GM18519 (cell line): ENCODE results near the gene EXOC6B.

Experiments used
- ATAC-seq: cut with Tn5 transposase; IDR thresholded peaks from one replicate; pipeline ENCODE4 v1.9.1; 2021; ENCODE audit warnings: mild to moderate bottlenecking, moderate library complexity; ENCODE audit not compliant: unreplicated experiment, low FRiP score

Gene EXOC6B

GRCh38 chr2:72255540-72255939 lies 570.3 kb downstream of the EXOC6B start:
- ATAC-seq = no peak

GRCh38 chr2:72254831-72255451 lies 570.9 kb downstream of the EXOC6B start:
- no peak for ATAC-seq

- no peak for ATAC-seq
These were observed 587.5 kb downstream of the EXOC6B start for GRCh38 chr2:72238311-72238710.

GRCh38 chr2:72237549-72237948 lies 588.3 kb downstream of the EXOC6B start:
- ATAC-seq = no peak

- no peak for ATAC-seq
These were observed 589.3 kb downstream of the EXOC6B start for GRCh38 chr2:72236445-72237067.

GRCh38 chr2:72235497-72236415 lies 590.1 kb downstream of the EXOC6B start:
- no peak for ATAC-seq

GRCh38 chr2:72233211-72233610 lies 592.6 kb downstream of the EXOC6B start:
- ATAC-seq = no peak

GRCh38 chr2:72222829-72223564 lies 602.8 kb downstream of the EXOC6B start:
- ATAC-seq = no peak

- ATAC-seq = no peak
These were observed 605.7 kb downstream of the EXOC6B start for GRCh38 chr2:72220170-72220569.

GRCh38 chr2:72214429-72215143 lies 611.2 kb downstream of the EXOC6B start:
- no peak for ATAC-seq

- ATAC-seq = no peak
These were observed 613.4 kb downstream of the EXOC6B start for GRCh38 chr2:72212486-72212855.

GRCh38 chr2:72211777-72212485 lies 613.9 kb downstream of the EXOC6B start:
- ATAC-seq = no peak

- ATAC-seq = no peak
These were observed 614.5 kb downstream of the EXOC6B start for GRCh38 chr2:72211350-72211749.

GRCh38 chr2:72210470-72210869 lies 615.4 kb downstream of the EXOC6B start:
- no peak for ATAC-seq

GRCh38 chr2:72208225-72208624 lies 617.6 kb downstream of the EXOC6B start:
- no peak for ATAC-seq

GRCh38 chr2:72207334-72207733 lies 618.5 kb downstream of the EXOC6B start:
- ATAC-seq = no peak

GRCh38 chr2:72205504-72205881 lies 620.3 kb downstream of the EXOC6B start:
- ATAC-seq = no peak

- ATAC-seq = no peak
These were observed 620.9 kb downstream of the EXOC6B start for GRCh38 chr2:72204786-72205503.
